ENCODE data around the gene PDE4A.

DNA sequence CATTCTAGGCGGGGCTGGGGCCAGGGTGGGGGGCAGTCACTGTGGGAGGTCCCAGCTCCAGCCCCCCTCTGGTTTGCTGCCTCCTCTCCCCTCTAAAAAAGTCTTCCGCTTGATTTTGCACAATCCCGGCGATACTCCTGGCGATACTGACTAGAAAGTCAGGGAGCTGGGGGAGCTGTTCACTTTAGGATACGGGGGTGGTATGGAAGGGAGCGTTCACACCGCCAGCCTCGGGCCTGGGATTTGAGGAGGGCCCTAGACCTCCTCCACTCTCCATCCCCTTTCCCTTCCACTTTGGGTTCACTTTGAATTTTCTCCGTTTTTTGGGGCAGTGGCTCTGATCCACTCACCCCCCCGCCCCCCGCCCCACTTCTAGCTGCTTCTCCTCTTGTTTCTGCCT is 47.8 kb downstream of the PDE4A start:
- no peak for TF ChIP-seq YY1 (IDR thresholded peaks at IDR 0.05; ENCODE audit: insufficient read depth, insufficient read length)
- TF ChIP-seq ZNF274 (IDR thresholded peaks at IDR 0.05; ENCODE audit: low read depth, low read length), result no peak
- TF ChIP-seq SUZ12 (IDR thresholded peaks at IDR 0.05; ENCODE audit: extremely low read depth, insufficient read depth, insufficient read length), result no peak

Data from NT2/D1 (cell line).